ENCODE measurements around the gene TRIM71.
"Not testable (repeated sequence)": the region's sequence is repeated elsewhere in the genome, so short reads cannot be mapped to it uniquely, and the experiment has no call there.

Gene TRIM71

GRCh38 chr3:32922078-32922477 lies 104.3 kb downstream of the TRIM71 start:
- no peak for DNase-seq (ENCODE audit: low read depth in 2 of 3, low spot score in 1 of 3)

GRCh38 chr3:32930161-32930560 lies 112.4 kb downstream of the TRIM71 start:
- no peak for DNase-seq (ENCODE audit: low read depth in 2 of 3, low spot score in 1 of 3)

GRCh38 chr3:32931273-32931672 lies 113.5 kb downstream of the TRIM71 start:
- not testable (repeated sequence) for DNase-seq (ENCODE audit: low read depth in 2 of 3, low spot score in 1 of 3)

- DNase-seq (ENCODE audit: low read depth in 2 of 3, low spot score in 1 of 3): no peak
Measured at GRCh38 chr3:32934150-32934742, 116.4 kb downstream of the TRIM71 start.

- DNase-seq (ENCODE audit: low read depth in 2 of 3, low spot score in 1 of 3): no peak
Measured at GRCh38 chr3:32937331-32937730, 119.5 kb downstream of the TRIM71 start.

GRCh38 chr3:32939531-32940284 lies 121.9 kb downstream of the TRIM71 start:
- not testable (repeated sequence) for DNase-seq (ENCODE audit: low read depth in 2 of 3, low spot score in 1 of 3)

- DNase-seq (ENCODE audit: low read depth in 2 of 3, low spot score in 1 of 3): no peak
Measured at GRCh38 chr3:32940726-32941125, 122.9 kb downstream of the TRIM71 start.

GRCh38 chr3:32945136-32945535 lies 127.3 kb downstream of the TRIM71 start:
- no peak for DNase-seq (ENCODE audit: low read depth in 2 of 3, low spot score in 1 of 3)

GRCh38 chr3:32945598-32945997 lies 127.8 kb downstream of the TRIM71 start:
- DNase-seq (ENCODE audit: low read depth in 2 of 3, low spot score in 1 of 3): not testable (repeated sequence)

GRCh38 chr3:32946973-32947788 lies 129.4 kb downstream of the TRIM71 start:
- DNase-seq (ENCODE audit: low read depth in 2 of 3, low spot score in 1 of 3): no peak
